ENCODE results near the gene S100G.

- TF ChIP-seq CTCF (IDR thresholded peaks at IDR 0.05) (no peak), POLR2AphosphoS5 (IDR thresholded peaks at IDR 0.05) (no peak)
These were observed 30.9 kb upstream of the S100G start for GRCh38 chrX:16619024-16619423.

Measured in stomach (tissue), 4 donors.